Measurements from ENCODE around the gene TMC3.

TMC3 gene

DNA sequence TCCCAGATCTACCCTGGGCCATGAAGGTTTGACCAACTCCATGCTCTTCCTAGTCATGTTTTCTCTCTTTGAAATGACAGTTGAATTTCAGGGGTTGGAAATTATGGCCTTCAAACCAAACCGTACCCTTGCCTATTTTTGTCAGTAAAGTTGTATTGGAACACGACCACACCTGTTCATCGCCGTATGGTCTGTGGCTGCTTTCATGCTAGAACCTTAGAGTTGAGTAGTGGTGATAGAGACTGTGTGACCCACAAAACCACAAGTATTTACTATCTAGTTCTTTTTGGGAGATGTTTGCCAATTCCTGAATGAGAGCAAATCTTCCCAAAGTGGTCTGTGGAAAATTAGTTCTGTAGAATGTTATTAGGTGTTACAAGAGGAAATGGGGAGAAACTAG is 26.1 kb downstream of the TMC3 start:
- Histone ChIP-seq H3K79me2 (ENCODE audit: control insufficient read depth, insufficient read depth, low read length, unreplicated experiment) (no peaks in the 10 kb centered on the region), H2AFZ (ENCODE audit: low read length, unreplicated experiment) (no peak overlapping the region), H3K27me3 (ENCODE audit: insufficient read depth, low read length) (peaks cover 35% of the 10 kb centered on the region), H3K27ac (ENCODE audit: low read depth, low read length) (no peak overlapping the region), H3K4me3 (ENCODE audit: low read depth, low read length) (no peak overlapping the region), H3K4me1 (ENCODE audit: control insufficient read depth, insufficient read depth, low read length, unreplicated experiment) (no peaks in the 10 kb centered on the region), H3K36me3 (ENCODE audit: insufficient read depth, low read length) (no peaks in the 10 kb centered on the region)

DNA sequence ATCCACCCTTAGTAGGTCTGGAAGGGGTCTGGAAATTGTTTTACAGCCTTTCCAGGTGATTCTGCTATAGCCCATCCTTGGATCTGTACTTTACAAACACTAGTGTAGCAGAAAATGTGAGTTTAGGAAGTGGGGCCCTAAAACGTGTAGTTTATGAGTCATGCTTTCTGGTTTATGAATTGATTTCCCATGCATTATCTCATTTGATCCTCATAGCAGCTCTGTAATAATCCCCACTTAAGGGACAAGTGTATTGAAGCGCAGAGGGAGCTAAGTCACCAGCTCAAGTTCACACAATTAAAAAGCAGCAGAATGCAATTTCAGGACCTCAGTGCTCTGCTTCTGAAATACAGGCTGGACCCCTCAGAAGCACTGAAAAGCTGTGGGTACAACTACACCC is 27.4 kb downstream of the TMC3 start:
- Histone ChIP-seq H3K79me2 (ENCODE audit: control insufficient read depth, insufficient read depth, low read length, unreplicated experiment) (no peaks in the 10 kb centered on the region), H3K36me3 (ENCODE audit: insufficient read depth, low read length) (no peaks in the 10 kb centered on the region), H3K27me3 (ENCODE audit: insufficient read depth, low read length) (peaks cover 42% of the 10 kb centered on the region), H3K27ac (ENCODE audit: low read depth, low read length) (no peak overlapping the region), H3K4me1 (ENCODE audit: control insufficient read depth, insufficient read depth, low read length, unreplicated experiment) (no peaks in the 10 kb centered on the region), H3K4me3 (ENCODE audit: low read depth, low read length) (no peak overlapping the region), H2AFZ (ENCODE audit: low read length, unreplicated experiment) (no peak overlapping the region)

DNA sequence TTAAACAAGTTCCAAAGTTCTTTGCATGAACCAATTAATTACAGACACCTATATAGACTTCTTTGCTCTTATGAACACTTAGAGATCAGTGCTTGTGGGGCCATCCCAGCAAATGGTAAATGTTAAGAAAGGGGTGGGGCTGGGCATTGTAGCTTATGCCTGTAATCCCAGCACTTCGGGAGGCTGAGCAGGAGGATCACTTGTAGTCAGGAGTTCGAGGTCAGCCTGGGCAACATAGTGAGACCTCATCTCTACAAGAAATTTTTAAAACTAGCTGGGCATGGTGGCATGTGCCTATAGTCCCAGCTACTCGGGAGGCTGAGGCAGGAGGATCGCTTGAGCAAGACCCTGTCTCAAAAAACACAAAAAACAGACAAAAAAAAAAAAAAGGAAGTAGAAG is 30.6 kb downstream of the TMC3 start:
- Histone ChIP-seq H3K36me3 (ENCODE audit: insufficient read depth, low read length) (no peaks in the 10 kb centered on the region), H3K4me1 (ENCODE audit: control insufficient read depth, insufficient read depth, low read length, unreplicated experiment) (peaks cover 9% of the 10 kb centered on the region), H3K27me3 (ENCODE audit: insufficient read depth, low read length) (peaks cover 47% of the 10 kb centered on the region), H3K27ac (ENCODE audit: low read depth, low read length) (no peak overlapping the region), H2AFZ (ENCODE audit: low read length, unreplicated experiment) (no peak overlapping the region), H3K4me3 (ENCODE audit: low read depth, low read length) (no peak overlapping the region), H3K79me2 (ENCODE audit: control insufficient read depth, insufficient read depth, low read length, unreplicated experiment) (no peaks in the 10 kb centered on the region)

DNA sequence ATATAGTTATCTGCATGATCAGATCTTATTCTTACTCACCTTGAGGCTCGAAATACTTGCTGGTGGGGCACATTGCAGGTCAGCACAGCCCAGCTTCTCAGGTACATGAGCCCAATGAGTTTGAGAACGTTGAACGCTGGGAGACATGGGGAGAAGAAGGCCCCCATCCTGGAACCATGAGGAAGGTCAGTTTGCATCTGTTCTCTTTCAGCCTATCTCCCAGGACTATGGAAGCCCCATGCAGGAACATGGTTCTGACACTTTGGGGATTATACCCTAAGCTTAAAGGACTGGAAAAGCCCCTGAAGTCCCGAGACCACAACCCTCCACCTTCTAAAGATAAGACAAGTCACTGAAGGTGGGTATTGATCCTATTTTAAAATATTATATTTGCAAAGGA is 32.7 kb downstream of the TMC3 start:
- Histone ChIP-seq H3K4me3 (ENCODE audit: low read depth, low read length) (no peak overlapping the region), H2AFZ (ENCODE audit: low read length, unreplicated experiment) (no peak overlapping the region), H3K36me3 (ENCODE audit: insufficient read depth, low read length) (no peaks in the 10 kb centered on the region), H3K4me1 (ENCODE audit: control insufficient read depth, insufficient read depth, low read length, unreplicated experiment) (peaks cover 21% of the 10 kb centered on the region), H3K27ac (ENCODE audit: low read depth, low read length) (no peak overlapping the region), H3K27me3 (ENCODE audit: insufficient read depth, low read length) (peaks cover 32% of the 10 kb centered on the region), H3K79me2 (ENCODE audit: control insufficient read depth, insufficient read depth, low read length, unreplicated experiment) (no peaks in the 10 kb centered on the region)

DNA sequence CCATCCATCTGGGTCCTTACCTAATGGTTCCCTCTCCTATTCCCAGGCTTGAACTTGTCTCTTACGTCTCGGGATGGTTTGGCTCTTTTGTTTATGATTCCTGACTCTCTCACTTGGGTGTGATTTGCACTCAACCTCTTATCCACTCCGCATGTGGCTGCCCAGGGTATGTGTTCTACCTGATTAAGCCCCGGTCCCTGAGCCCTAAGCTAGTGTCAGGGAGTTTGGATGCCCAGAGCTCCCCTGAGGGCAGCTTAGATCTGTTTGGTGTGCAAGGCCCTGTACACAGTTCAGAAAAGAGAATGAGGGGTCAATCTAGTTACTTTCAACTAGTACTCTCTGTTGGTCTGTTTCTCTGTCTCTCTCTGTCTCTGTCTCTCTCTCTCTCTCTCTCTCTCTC is 34.2 kb downstream of the TMC3 start:
- Histone ChIP-seq H2AFZ (ENCODE audit: low read length, unreplicated experiment) (no peak overlapping the region), H3K79me2 (ENCODE audit: control insufficient read depth, insufficient read depth, low read length, unreplicated experiment) (no peaks in the 10 kb centered on the region), H3K27me3 (ENCODE audit: insufficient read depth, low read length) (peaks cover 26% of the 10 kb centered on the region; the same call in 1 of the 2 replicates), H3K27ac (ENCODE audit: low read depth, low read length) (no peak overlapping the region), H3K4me1 (ENCODE audit: control insufficient read depth, insufficient read depth, low read length, unreplicated experiment) (peaks cover 21% of the 10 kb centered on the region), H3K36me3 (ENCODE audit: insufficient read depth, low read length) (no peaks in the 10 kb centered on the region), H3K4me3 (ENCODE audit: low read depth, low read length) (no peak overlapping the region)

DNA sequence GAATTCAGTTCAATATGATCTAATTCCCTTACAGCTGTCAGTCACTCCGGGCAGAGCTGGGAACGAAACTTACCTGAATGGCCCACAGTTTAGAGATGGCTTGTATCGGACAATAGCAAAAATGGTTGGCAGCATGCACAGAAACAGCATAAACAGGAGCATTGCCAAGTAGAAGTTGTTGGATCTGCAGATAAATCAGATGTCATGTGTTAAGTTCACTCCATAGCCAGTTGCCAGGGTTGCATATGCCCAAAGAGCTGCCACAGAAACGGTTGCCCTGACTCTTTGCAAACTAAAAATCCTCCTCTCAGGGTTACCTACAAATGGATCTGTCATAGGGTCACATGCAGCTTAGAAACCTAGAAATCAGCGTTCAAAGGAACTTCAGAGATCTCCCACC is 34.7 kb downstream of the TMC3 start:
- Histone ChIP-seq H3K27ac (ENCODE audit: low read depth, low read length) (no peak overlapping the region), H2AFZ (ENCODE audit: low read length, unreplicated experiment) (no peak overlapping the region), H3K4me3 (ENCODE audit: low read depth, low read length) (no peak overlapping the region)

DNA sequence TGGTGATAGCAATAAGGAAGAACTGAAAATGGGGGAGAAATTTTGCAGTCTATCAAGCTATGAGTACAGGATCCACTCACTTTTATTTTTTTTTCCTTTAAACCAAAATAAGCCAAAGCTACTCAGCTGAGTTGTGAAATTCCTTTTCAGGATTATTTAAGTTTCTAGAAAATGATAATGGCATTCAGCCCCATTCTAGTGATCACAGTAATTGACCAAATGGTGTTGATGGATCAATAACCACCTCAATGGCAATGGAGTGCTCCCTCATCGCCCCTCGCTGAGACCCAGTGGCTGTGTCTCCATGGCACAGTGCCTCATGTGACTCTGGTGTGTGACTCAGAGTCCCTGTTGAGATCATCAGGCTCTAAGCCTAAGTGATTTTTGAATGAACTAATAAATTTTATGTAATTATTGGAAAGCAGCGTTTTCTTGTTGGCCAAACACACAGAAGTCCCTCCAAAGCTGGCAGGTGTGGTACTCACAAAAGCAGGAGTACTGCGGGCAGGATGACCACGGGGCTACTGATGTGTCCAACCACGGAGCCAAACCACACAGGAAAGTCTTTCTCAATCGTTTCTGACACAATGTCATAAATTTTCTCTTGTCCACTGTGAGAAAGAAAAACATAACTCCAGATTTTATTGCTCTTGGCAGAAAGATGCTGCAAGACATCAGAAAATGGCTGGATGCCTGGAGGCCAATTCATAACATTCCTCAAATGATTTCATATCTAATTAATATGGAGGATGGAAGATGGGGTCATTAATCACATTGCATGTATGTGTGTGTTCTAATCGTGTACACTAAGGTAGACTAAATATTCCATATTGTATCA is 35.6 kb downstream of the TMC3 start:
- peaks cover 18% of the 10 kb centered on the region; the same call in 1 of the 2 replicates for H3K27me3 ChIP-seq (ENCODE audit: insufficient read depth, low read length)
- peak overlapping the region; percentile 16; the same call in 1 of the 2 replicates for H3K27ac ChIP-seq (ENCODE audit: low read depth, low read length)
- no peak overlapping the region for H3K4me3 ChIP-seq (ENCODE audit: low read depth, low read length)
- H3K4me1 ChIP-seq (ENCODE audit: control insufficient read depth, insufficient read depth, low read length, unreplicated experiment) = peaks cover 21% of the 10 kb centered on the region
- no peaks in the 10 kb centered on the region for H3K79me2 ChIP-seq (ENCODE audit: control insufficient read depth, insufficient read depth, low read length, unreplicated experiment)
- H3K36me3 ChIP-seq (ENCODE audit: insufficient read depth, low read length) = no peaks in the 10 kb centered on the region
- no peak overlapping the region for H2AFZ ChIP-seq (ENCODE audit: low read length, unreplicated experiment)

More for the DNA sequence above, 34.7 kb downstream of the TMC3 start:
- Histone ChIP-seq H3K36me3 (ENCODE audit: insufficient read depth, low read length) (no peaks in the 10 kb centered on the region), H3K27me3 (ENCODE audit: insufficient read depth, low read length) (peaks cover 26% of the 10 kb centered on the region; the same call in 1 of the 2 replicates), H3K4me1 (ENCODE audit: control insufficient read depth, insufficient read depth, low read length, unreplicated experiment) (peaks cover 21% of the 10 kb centered on the region), H3K79me2 (ENCODE audit: control insufficient read depth, insufficient read depth, low read length, unreplicated experiment) (no peaks in the 10 kb centered on the region)

DNA sequence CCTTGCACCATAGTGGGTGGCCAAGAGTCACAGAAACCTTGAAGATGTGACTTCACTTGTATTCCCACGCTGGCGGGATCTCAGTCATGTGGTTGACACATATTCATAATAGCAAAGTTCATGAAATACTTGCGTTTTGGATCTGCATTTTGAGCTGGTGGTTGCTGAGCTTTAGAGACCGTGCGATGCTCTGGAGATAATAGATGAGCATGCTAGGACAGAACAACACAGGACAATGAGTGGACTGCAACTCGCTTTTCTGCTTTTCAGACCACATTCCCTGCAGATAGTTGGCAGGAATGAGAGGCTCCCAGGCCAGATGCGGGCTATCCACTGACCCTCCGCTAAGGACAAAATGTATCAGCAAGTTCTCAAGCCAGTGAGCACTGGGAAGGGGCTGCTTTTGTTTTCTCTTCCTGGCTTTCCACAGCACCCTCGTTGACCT is 36.3 kb downstream of the TMC3 start:
- peaks cover 21% of the 10 kb centered on the region for H3K4me1 ChIP-seq (ENCODE audit: control insufficient read depth, insufficient read depth, low read length, unreplicated experiment)

DNA sequence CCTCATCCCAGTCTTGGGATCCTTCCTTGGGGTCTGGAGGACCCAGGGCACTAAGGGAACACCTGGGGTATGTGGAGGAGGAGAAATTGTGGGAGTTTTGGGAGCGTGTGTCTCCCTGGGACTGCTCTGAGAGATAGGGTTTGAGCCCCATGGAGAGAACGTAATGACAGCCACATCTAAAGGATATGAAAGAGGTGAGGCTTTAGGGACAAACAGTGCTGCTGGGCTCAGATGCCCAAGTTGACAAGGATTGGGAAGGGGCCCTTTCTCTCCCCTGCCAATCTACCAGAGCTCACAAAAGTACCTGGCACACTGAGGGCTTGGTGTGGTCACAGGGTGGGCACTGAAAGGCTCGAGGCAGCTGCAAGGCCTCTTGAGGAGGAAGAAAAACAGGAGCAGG is 36.8 kb downstream of the TMC3 start:
- Histone ChIP-seq H3K27ac (ENCODE audit: low read depth, low read length) (no peak overlapping the region), H3K4me3 (ENCODE audit: low read depth, low read length) (no peak overlapping the region), H3K79me2 (ENCODE audit: control insufficient read depth, insufficient read depth, low read length, unreplicated experiment) (no peaks in the 10 kb centered on the region), H2AFZ (ENCODE audit: low read length, unreplicated experiment) (no peak overlapping the region), H3K27me3 (ENCODE audit: insufficient read depth, low read length) (peaks cover 15% of the 10 kb centered on the region; the same call in 1 of the 2 replicates), H3K4me1 (ENCODE audit: control insufficient read depth, insufficient read depth, low read length, unreplicated experiment) (peaks cover 21% of the 10 kb centered on the region), H3K36me3 (ENCODE audit: insufficient read depth, low read length) (no peaks in the 10 kb centered on the region)

More for the DNA sequence above, 36.3 kb downstream of the TMC3 start:
- Histone ChIP-seq H3K27ac (ENCODE audit: low read depth, low read length) (peak overlapping the region; percentile 16; the same call in 1 of the 2 replicates), H3K79me2 (ENCODE audit: control insufficient read depth, insufficient read depth, low read length, unreplicated experiment) (no peaks in the 10 kb centered on the region), H3K36me3 (ENCODE audit: insufficient read depth, low read length) (no peaks in the 10 kb centered on the region), H3K4me3 (ENCODE audit: low read depth, low read length) (no peak overlapping the region), H3K27me3 (ENCODE audit: insufficient read depth, low read length) (peaks cover 15% of the 10 kb centered on the region; the same call in 1 of the 2 replicates), H2AFZ (ENCODE audit: low read length, unreplicated experiment) (no peak overlapping the region)

DNA sequence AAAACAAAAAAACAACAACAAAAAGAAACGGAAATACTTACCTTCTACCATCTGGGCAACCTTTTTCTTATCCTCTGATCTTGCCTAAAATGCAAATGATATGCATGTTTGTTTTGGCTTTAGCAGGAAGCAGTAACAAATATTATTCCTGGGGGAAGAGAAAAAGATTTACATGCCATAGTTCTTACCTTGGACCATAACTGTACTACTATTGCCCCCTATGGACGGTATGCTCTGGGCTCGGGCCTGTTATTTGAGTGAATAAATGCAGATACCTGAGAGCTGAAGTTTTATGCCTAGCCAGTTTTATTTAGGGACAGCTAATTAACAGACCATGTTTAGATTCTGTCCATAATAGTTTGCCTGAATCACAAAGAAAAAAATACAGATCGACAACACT is 37.4 kb downstream of the TMC3 start:
- Histone ChIP-seq H2AFZ (ENCODE audit: low read length, unreplicated experiment) (no peak overlapping the region), H3K27me3 (ENCODE audit: insufficient read depth, low read length) (peaks cover 8% of the 10 kb centered on the region; the same call in 1 of the 2 replicates), H3K27ac (ENCODE audit: low read depth, low read length) (no peak overlapping the region), H3K36me3 (ENCODE audit: insufficient read depth, low read length) (no peaks in the 10 kb centered on the region), H3K79me2 (ENCODE audit: control insufficient read depth, insufficient read depth, low read length, unreplicated experiment) (no peaks in the 10 kb centered on the region), H3K4me1 (ENCODE audit: control insufficient read depth, insufficient read depth, low read length, unreplicated experiment) (peaks cover 21% of the 10 kb centered on the region), H3K4me3 (ENCODE audit: low read depth, low read length) (no peak overlapping the region)

DNA sequence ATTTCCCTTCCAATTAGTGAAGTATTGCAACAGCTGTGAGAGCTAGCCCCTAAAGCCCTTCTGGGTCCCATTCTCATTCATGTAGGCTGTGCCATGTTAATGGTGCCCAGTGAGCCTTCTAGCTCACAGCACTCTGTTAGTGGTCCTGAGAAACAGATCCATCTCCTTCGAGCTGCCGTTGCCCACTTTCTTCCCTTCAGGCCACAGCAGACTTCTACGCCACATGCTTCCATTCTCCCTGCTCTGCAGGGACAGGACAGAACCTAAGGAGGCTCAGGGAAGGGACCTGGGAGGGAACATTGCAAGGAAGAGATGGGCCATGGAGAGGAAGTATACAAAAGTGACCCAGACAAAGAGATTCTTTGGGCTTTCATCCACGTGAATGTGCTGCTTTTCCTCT is 38.4 kb downstream of the TMC3 start:
- no peaks in the 10 kb centered on the region for H3K36me3 ChIP-seq (ENCODE audit: insufficient read depth, low read length)
- no peak overlapping the region for H3K4me3 ChIP-seq (ENCODE audit: low read depth, low read length)
- no peaks in the 10 kb centered on the region for H3K79me2 ChIP-seq (ENCODE audit: control insufficient read depth, insufficient read depth, low read length, unreplicated experiment)
- peaks cover 21% of the 10 kb centered on the region for H3K4me1 ChIP-seq (ENCODE audit: control insufficient read depth, insufficient read depth, low read length, unreplicated experiment)
- 0 out of 2 replicates have a peak, but pooled peaks cover 2% of the 10 kb centered on the region for H3K27me3 ChIP-seq (ENCODE audit: insufficient read depth, low read length)
- no peak overlapping the region for H3K27ac ChIP-seq (ENCODE audit: low read depth, low read length)
- H2AFZ ChIP-seq (ENCODE audit: low read length, unreplicated experiment) = no peak overlapping the region
